ENCODE results near the gene ARID3A. TPM values are rescaled to one million over a fixed set of nuclear protein-coding genes. Genes with fewer than 3 reads are reported as not detected.
"Not testable (repeated sequence)": the region's sequence is repeated elsewhere in the genome, so short reads cannot be mapped to it uniquely, and the experiment has no call there.

The ARID3A gene
- total RNA-seq, 2 donors from 2014 or later: 31.7 to 34.0 TPM

DNA sequence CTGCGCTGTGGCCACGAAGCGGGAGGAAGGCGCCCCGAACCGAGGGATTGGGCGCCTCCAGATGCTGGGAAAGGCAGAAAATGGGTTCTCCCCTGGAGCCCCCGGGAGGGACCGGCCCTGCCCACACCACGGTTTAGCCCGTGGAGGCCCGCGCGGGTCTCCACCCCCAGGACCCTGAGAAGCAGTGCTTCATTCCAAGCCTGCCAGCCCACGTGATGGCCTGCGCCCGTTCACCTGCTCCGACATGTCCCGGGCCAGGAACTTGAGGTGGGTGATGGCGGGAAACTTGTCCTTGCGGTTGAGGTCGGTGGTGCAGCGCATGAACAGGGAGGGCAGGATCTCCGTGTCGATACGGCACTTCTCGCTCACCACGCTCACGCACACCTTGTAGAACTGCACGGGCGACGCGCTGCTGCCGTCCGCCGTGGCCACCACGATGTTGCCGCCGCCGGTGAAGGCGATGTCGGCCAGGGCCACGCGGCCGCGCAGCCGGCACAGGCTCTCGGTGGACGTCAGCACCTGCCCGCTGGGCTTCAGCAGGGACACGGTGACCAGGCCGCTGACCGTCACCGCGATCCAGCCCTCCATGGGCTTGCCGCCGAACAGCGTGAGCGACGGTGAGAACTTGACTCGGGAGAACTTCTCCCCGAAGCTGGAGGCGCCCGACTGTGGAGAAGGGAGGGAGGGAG lies 40.2 kb upstream of the ARID3A start:
- no peaks in the 10 kb centered on the region for H3K4me1 Mint-ChIP-seq (ENCODE audit: low read depth)
- ATAC-seq (replicated peaks in 1 of 2): no peak

DNA sequence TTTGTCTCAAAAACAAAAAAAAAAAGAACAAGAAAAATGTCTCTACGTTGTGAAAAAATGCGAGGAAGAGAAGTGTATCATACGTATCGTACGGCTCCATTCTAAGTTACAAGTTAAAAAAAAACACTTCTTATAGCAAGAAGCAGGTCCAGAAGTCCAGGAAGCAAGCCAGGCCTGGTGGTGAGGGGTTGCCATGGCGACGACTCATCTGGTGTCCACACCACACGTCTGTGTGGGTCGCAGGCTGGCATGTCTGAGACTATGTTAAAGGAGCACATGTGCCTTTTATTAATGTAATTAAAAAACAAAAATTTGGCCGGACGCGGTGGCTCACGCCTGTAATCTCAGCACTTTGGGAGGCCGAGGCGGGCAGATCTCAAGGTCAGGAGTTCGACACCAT lies 38.8 kb upstream of the ARID3A start:
- ATAC-seq (replicated peaks in 1 of 2) (no peak), DNase-seq (no peak)
- no peak overlapping the region for H3K4me3 Mint-ChIP-seq
- H3K27ac Mint-ChIP-seq: peak overlapping the region; percentile 57
- H3K9me3 Mint-ChIP-seq: no peaks in the 10 kb centered on the region
- no peaks in the 10 kb centered on the region for H3K27me3 Mint-ChIP-seq (ENCODE audit: low read depth)
- peaks cover 0 to 2% of the 10 kb centered on the region in 2 donors for H3K36me3 Mint-ChIP-seq (ENCODE audit: insufficient read depth in 2 of 2)
- H3K4me1 Mint-ChIP-seq (ENCODE audit: low read depth): peaks cover 6% of the 10 kb centered on the region

More for the DNA sequence above, 40.2 kb upstream of the ARID3A start:
- Mint-ChIP-seq H3K36me3 (ENCODE audit: insufficient read depth in 2 of 2) (peaks cover 0 to 2% of the 10 kb centered on the region in 2 donors), H3K27me3 (ENCODE audit: low read depth) (no peaks in the 10 kb centered on the region), H3K9me3 (no peaks in the 10 kb centered on the region), H3K27ac (no peak overlapping the region), H3K4me3 (no peak overlapping the region)
- no peak for DNase-seq

DNA sequence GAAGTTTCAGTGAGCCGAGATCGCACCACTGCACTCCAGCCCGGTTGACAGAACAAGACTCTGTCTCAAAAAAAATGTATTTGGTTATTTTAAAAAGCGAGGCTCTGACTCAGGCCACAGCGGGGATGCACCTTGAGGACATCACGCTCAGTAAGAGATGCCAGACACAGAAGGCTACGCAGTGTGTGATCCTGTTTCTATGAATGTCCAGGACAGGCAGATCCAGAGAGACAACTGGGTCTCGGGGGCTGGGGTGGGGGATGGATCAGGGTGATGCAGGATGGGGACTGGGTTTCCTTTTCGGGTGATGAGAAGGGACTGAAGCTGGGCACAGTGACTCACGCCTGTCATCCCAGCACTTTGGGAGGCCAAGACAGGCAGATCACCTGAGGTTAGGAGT lies 38.2 kb upstream of the ARID3A start:
- Mint-ChIP-seq H3K36me3 (ENCODE audit: insufficient read depth in 2 of 2) (peaks cover 0 to 2% of the 10 kb centered on the region in 2 donors), H3K27ac (peak overlapping the region; percentile 46), H3K27me3 (ENCODE audit: low read depth) (no peaks in the 10 kb centered on the region), H3K9me3 (no peaks in the 10 kb centered on the region), H3K4me3 (peak overlapping the region in 1 of 2 donors; percentile 58), H3K4me1 (ENCODE audit: low read depth) (peaks cover 9% of the 10 kb centered on the region)
- DNase-seq (no peak), ATAC-seq (replicated peaks in 1 of 2) (no peak)

DNA sequence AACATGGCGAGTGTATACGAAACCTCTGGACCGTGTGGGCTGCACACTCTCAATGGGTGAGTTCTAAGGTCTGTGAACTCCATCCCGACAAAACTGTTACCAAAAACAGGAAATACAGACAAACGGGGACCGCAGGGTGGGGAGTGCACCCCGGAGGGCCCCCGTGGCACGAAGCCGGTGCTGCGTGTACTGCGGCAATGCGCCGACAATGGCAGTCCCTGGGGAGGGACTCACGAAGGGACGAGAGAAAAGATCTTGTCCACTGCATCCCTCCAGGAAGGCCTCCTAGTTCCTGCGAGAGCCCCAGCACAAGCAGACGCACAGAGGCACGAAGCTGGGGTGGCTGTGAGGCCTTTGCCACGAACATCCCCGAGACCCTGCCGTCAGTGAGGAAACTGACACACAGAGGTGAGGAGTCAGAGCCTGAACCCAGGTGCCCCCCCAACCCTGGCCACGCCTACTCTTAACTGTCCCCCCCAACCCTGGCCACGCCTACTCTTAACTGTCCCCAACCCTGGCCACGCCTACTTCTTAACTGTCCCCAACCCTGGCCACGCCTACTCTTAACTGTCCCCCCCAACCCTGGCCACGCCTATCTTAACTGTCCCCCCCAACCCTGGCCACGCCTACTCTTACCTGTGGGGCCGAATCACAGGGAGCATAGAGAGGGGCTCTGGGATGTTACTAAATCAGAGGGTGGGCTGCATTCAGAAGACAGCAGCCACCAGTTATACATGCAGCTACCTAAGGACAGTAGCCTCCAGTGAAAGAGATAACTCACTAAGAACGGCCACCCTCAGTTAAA lies 37.1 kb upstream of the ARID3A start:
- Mint-ChIP-seq H3K27ac (peak overlapping the region; percentile 54), H3K36me3 (ENCODE audit: insufficient read depth in 2 of 2) (peaks cover 2% of the 10 kb centered on the region in 2 donors), H3K4me3 (peak overlapping the region; percentile 44 to 75), H3K4me1 (ENCODE audit: low read depth) (peaks cover 18% of the 10 kb centered on the region), H3K27me3 (ENCODE audit: low read depth) (no peaks in the 10 kb centered on the region), H3K9me3 (no peaks in the 10 kb centered on the region)
- peak; percentile 6 to 52 for ATAC-seq (replicated peaks in 1 of 2)
- peak; percentile 31 to 69 for DNase-seq

DNA sequence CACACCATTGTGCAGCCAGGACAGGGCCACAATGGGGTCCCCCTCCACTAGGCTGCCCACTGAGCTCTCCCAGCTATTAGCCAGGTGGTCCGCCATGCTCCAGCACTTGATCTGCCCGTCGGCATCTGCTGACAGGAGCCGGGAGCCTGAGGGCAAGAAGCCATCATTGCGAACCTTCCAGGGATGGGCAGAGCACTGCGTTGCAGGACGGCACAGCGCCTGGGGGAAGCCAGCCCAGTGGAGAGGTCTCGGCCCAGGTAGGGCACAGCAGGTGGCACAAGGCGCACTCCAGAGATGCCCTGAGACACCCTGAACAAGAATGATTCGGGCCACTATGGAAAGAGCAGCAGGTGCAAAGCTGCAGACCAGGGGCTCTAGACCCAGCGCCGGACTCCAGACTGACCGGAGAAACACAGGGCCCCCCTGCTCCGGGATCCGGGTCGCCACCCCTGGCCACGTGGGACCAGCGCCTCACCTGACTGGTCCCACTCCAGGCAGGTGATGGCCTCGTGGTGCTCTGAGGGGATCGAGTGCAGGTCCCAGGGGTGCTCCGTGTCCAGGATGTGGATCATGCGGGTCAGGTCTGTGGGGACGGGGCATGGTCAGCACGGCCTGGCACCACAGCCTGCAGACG lies 36.1 kb upstream of the ARID3A start:
- ATAC-seq (replicated peaks in 1 of 2) (no peak), DNase-seq (no peak)
- H3K4me3 Mint-ChIP-seq: peak overlapping the region in 1 of 2 donors; percentile 29
- no peaks in the 10 kb centered on the region for H3K9me3 Mint-ChIP-seq
- peaks cover 21% of the 10 kb centered on the region for H3K4me1 Mint-ChIP-seq (ENCODE audit: low read depth)
- H3K27me3 Mint-ChIP-seq (ENCODE audit: low read depth): no peaks in the 10 kb centered on the region
- no peak overlapping the region for H3K27ac Mint-ChIP-seq
- peaks cover 2% of the 10 kb centered on the region in 2 donors for H3K36me3 Mint-ChIP-seq (ENCODE audit: insufficient read depth in 2 of 2)

DNA sequence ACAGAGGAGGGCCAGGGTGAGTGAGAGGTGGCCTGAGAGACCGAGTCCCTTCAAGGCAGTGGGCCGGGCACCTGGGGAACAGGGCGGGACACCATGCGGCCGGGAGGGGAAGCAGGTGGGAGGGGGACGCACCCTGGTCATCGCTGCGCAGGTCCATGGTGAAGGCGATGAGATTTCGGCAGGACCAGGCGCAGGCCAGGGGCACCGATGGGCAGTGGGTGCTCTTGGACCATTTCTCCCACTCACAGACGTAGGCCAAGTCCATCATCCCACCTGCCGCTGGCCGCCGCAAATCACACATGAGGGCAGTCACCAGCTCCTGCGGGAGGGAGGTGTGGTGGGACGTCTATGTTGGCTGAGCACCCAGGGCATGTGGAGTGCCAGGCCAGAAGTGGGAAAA lies 35.0 kb upstream of the ARID3A start:
- Mint-ChIP-seq H3K4me1 (ENCODE audit: low read depth) (peaks cover 21% of the 10 kb centered on the region), H3K27me3 (ENCODE audit: low read depth) (no peaks in the 10 kb centered on the region), H3K4me3 (peak overlapping the region; percentile 74 to 79), H3K9me3 (no peaks in the 10 kb centered on the region), H3K27ac (peak overlapping the region; percentile 68), H3K36me3 (ENCODE audit: insufficient read depth in 2 of 2) (peaks cover 2% of the 10 kb centered on the region in 2 donors)
- DNase-seq (no peak), ATAC-seq (replicated peaks in 1 of 2) (no peak)

DNA sequence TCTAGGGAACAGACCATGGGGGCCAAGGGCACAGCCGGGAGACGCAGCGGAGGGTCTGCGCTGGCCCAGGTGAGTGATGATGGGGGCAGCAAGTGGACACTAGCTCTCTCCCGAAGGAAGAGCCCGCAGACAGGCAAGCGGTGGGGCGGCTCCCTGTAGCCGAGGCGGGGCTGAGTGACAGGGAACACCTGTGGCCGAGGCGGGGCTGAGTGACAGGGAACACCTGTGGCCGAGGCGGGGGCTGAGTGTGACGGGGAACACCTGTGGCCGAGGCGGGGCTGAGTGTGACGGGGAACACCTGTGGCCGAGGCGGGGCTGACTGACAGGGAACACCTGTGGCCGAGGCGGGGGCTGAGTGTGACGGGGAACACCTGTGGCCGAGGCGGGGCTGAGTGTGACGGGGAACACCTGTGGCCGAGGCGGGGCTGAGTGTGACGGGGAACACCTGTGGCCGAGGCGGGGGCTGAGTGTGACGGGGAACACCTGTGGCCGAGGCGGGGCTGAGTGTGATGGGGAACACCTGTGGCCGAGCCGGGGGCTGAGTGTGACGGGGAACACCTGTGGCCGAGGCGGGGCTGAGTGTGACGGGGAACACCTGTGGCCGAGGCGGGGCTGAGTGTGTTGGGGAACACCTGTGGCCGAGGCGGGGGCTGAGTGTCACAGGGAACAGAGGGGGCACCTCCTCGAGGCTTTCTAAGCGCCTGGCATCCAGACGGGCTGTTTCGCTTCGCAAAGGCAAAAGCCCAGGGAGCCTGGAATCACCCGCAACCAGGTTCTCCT lies 34.2 kb upstream of the ARID3A start:
- Mint-ChIP-seq H3K4me3 (peak overlapping the region; percentile 90 to 92), H3K27ac (peak overlapping the region; percentile 68), H3K4me1 (ENCODE audit: low read depth) (peaks cover 21% of the 10 kb centered on the region)
- ATAC-seq (replicated peaks in 1 of 2); H3K36me3 Mint-ChIP-seq (ENCODE audit: insufficient read depth in 2 of 2); H3K27me3 Mint-ChIP-seq (ENCODE audit: low read depth); H3K9me3 Mint-ChIP-seq; DNase-seq: not testable (repeated sequence)

DNA sequence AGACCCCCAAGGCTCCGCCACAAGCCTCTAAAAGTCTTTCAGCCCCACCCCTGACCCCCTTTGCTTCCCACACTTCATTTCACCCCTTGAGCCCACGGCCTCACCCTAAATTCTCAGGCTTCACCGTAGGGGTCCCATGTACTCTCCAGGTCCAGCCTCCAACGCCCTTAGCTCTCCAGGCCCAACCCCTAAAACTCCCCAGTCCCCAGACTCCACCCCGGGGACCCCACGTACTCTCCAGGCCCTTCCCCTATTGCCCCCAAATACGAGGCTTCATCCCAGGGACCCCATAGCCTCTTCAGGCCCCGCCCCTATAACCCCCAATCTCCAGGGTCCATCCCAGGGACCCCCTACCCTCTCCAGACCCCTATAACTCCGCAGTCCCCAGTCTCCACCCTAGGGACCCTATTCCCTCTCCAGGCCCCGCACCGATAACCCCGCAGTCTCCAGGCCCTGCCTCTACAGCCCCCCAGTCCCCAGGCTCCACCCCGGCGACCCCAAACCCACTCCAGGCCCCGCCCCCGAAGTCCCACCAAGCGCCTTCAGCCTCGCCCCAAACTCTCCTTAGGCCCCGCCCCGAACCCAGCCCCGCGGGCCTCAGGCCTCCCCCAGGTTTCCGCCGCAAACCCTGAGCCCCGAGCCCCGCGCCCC lies 33.5 kb upstream of the ARID3A start:
- peak in 1 of 2 donors; percentile 41 for ATAC-seq (replicated peaks in 1 of 2)
- H3K27ac Mint-ChIP-seq: peak overlapping the region; percentile 95
- DNase-seq: no peak
- H3K27me3 Mint-ChIP-seq (ENCODE audit: low read depth): no peaks in the 10 kb centered on the region
- H3K4me1 Mint-ChIP-seq (ENCODE audit: low read depth): peaks cover 21% of the 10 kb centered on the region
- peak overlapping the region; percentile 90 to 92 for H3K4me3 Mint-ChIP-seq
- no peaks in the 10 kb centered on the region for H3K9me3 Mint-ChIP-seq
- peaks cover 2 to 4% of the 10 kb centered on the region in 2 donors for H3K36me3 Mint-ChIP-seq (ENCODE audit: insufficient read depth in 2 of 2)

DNA sequence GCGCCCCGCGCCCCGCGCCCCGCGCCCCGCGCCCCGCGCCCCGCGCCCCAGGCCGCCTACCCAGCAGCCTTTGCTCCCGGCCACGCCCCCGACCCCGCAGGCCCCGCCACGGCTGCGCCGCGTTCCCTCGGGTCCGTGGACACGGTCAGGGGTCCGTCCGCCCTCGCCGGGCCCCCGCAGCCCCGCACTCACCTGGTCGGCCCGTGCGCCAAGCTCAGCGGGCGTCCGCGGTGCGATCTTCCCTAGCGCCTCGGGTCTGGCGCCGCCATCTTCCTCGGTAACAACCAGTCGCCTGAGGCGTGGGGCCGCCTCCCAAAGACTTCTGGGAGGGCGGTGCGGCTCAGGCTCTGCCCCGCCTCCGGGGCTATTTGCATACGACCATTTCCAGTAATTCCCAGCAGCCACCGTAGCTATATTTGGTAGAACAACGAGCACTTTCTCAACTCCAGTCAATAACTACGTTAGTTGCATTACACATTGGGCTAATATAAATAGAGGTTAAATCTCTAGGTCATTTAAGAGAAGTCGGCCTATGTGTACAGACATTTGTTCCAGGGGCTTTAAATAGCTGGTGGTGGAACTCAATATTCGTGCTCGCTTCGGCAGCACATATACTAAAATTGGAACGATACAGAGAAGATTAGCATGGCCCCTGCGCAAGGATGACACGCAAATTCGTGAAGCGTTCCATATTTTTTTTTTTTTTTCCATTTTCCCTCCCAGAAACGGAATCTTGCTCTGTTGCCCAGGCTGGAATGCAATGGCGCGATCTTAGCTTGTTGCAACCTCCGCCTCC lies 32.7 kb upstream of the ARID3A start, which contains the start of the genes MED16 and RNU6-9:
Gene MED16, minus strand, starts transcription at position 294 of the 796 bp plus-strand sequence. CDS start 2,056 bp downstream, outside the sequence.
Gene RNU6-9, plus strand, starts transcription at position 591 of the 796 bp plus-strand sequence.
- H3K27me3 Mint-ChIP-seq (ENCODE audit: low read depth): no peaks in the 10 kb centered on the region
- H3K36me3 Mint-ChIP-seq (ENCODE audit: insufficient read depth in 2 of 2): peaks cover 2 to 4% of the 10 kb centered on the region in 2 donors
- H3K4me1 Mint-ChIP-seq (ENCODE audit: low read depth): peaks cover 21% of the 10 kb centered on the region
- peak; percentile 86 to 94 for ATAC-seq (replicated peaks in 1 of 2)
- H3K27ac Mint-ChIP-seq: peak within 1 kb of the TSS; percentile 100
- no peaks in the 10 kb centered on the region for H3K9me3 Mint-ChIP-seq
- peak within 1 kb of the TSS; percentile 90 to 98 for H3K4me3 Mint-ChIP-seq
- DNase-seq: peak; percentile 91 to 92

DNA sequence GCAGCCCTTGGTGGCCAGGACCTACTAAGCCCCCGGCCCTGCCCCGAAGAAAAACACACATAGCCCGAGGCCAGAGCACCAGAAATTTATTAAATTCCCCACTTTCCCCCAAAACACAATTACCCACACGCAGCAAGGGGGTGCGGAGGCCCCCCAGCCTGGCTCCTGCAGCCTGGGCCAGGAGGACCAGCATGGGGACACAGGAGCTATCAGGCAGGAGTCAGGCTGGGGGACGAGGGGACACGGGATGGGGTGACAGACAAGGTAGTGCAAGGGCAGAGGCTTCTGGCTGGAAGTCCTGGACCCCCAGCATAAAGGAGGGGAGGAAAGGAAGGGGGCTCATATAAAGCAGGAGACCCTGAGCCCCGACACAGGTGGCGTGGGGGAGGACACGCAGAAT lies 29.4 kb upstream of the ARID3A start:
- Mint-ChIP-seq H3K4me3 (no peak overlapping the region), H3K36me3 (ENCODE audit: insufficient read depth in 2 of 2) (peaks cover 2% of the 10 kb centered on the region in 2 donors), H3K4me1 (ENCODE audit: low read depth) (peaks cover 16% of the 10 kb centered on the region), H3K27ac (no peak overlapping the region), H3K27me3 (ENCODE audit: low read depth) (no peaks in the 10 kb centered on the region), H3K9me3 (no peaks in the 10 kb centered on the region)
- DNase-seq: no peak
- no peak for ATAC-seq (replicated peaks in 1 of 2)

DNA sequence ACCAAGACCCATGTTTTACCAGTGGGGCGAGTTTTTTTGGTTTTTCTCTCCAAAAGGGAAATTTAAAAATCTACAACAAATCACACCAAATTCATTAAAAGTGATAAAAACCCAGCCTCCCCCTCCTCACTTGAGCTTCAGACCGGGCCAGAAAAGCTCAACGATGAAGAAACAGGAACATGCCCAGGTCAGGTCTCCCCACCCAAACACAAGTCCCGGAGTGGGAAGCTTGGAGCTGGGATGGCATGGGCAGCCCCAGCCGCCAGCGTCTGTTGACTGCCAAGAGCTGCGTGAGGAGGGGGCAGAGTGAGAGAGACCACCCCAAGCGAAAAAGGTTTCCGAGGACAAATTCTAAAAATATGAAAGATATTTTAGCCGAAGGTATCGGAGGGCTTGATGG lies 28.8 kb upstream of the ARID3A start:
- H3K9me3 Mint-ChIP-seq: no peaks in the 10 kb centered on the region
- no peaks in the 10 kb centered on the region for H3K27me3 Mint-ChIP-seq (ENCODE audit: low read depth)
- no peak overlapping the region for H3K27ac Mint-ChIP-seq
- peaks cover 16% of the 10 kb centered on the region for H3K4me1 Mint-ChIP-seq (ENCODE audit: low read depth)
- no peak overlapping the region for H3K4me3 Mint-ChIP-seq
- DNase-seq (no peak), ATAC-seq (replicated peaks in 1 of 2) (no peak)
- H3K36me3 Mint-ChIP-seq (ENCODE audit: insufficient read depth in 2 of 2): peaks cover 2% of the 10 kb centered on the region in 2 donors

Data from activated T-cell treated with anti-CD3 and anti-CD28 coated beads, Interleukin-2, amount 50 U/mL, for 72 hours (primary cell).